Gastroesophageal sphincter (tissue), 4 donors: ENCODE data around the gene ZNF865. TPM values are rescaled to one million over a fixed set of nuclear protein-coding genes. Genes with fewer than 3 reads are reported as not detected.

Experiments
- ATAC-seq: fragments of 150-250 bp; one replicate; pipeline ENCODE4 v1.9.1; 2016; ENCODE audit warnings: mild to moderate bottlenecking, moderate library complexity
- H3K27ac ChIP-seq, 4 donors: fragments of 200-600 bp; sonication (generic) in 3 of 4; 1 replicate in 3 of 4; 2 replicates in 1 of 4; pipeline ENCODE4 v1.5.1; 2016 to 2019
- H3K27me3 ChIP-seq: fragments of 200-600 bp; sonication (generic); one replicate; pipeline ENCODE4 v1.5.1; 2019
- H3K36me3 ChIP-seq, 2 donors: fragments of 200-600 bp; sonication (generic); one replicate each; pipeline ENCODE4 v1.5.1; 2019; ENCODE audit warnings: control low read depth in 1 of 2
- H3K4me1 ChIP-seq, 3 donors: fragments of 200-600 bp; sonication (generic); 1 replicate in 2 of 3; 2 replicates in 1 of 3; pipeline ENCODE4 v1.5.1; 2016 to 2019; ENCODE audit warnings: control low read depth in 2 of 3
- H3K4me3 ChIP-seq, 2 donors: fragments of 200-600 bp; sonication (generic); one replicate each; pipeline ENCODE4 v1.5.1; 2019; ENCODE audit warnings: mild to moderate bottlenecking in 1 of 2, moderate library complexity in 1 of 2
- H3K9me3 ChIP-seq, 3 donors: fragments of 200-600 bp; sonication (generic); one replicate each; pipeline ENCODE4 v1.5.1; 2017 to 2019; ENCODE audit warnings: control low read depth in 2 of 3
- CTCF ChIP-seq, 4 experiments: fragments of 200-600 bp in 2 of 4; fragments of 450-650 bp in 2 of 4; sonication (generic) in 1 of 4; IDR thresholded peaks; one replicate each; pipeline ENCODE4 v1.5.1; 2017 to 2019; ENCODE audit warnings: antibody characterized with exemption in 4 of 4, mild to moderate bottlenecking in 2 of 4, moderate library complexity in 2 of 4
- EP300 ChIP-seq: sonication (generic); formaldehyde crosslinking; IDR thresholded peaks from one replicate; pipeline ENCODE4 v1.6.1; 2017; ENCODE audit warnings: antibody characterized with exemption, mild to moderate bottlenecking
- POLR2A ChIP-seq, 2 donors: fragments of 450-650 bp; IDR thresholded peaks; one replicate each; pipeline ENCODE4 v1.6.1; 2017; ENCODE audit warnings: antibody characterized with exemption in 2 of 2, mild to moderate bottlenecking in 2 of 2, moderate library complexity in 1 of 2
- POLR2AphosphoS5 ChIP-seq: sonication (generic); formaldehyde crosslinking; IDR thresholded peaks from one replicate; pipeline ENCODE4 v1.6.1; 2017; ENCODE audit warnings: antibody characterized with exemption
- WGBS, 2 donors: methylation state at CpG; one replicate each; pipeline ENCODE4 v1.1.5; 2018; ENCODE audit warnings: low coverage in 1 of 2; 5-methylcytosine and 5-hydroxymethylcytosine counted together
- total RNA-seq, 4 donors: library from RNA; depleted of rRNA; stranded (reverse); fragments of >200 nt; gene quantifications; one replicate each; pipeline ENCODE4 v1.1.0, GENCODE V29; 2016

ZNF865 gene
- total RNA-seq, 4 donors from 2014 or later: 4.6 to 12.0 (median 6.4) TPM

- H3K27me3 ChIP-seq: no peaks in the 10 kb centered on the region
- no peak overlapping the region for H3K4me3 ChIP-seq
- no peak overlapping the region for H3K27ac ChIP-seq
- TF ChIP-seq CTCF (IDR thresholded peaks at IDR 0.05) (no peak), EP300 (no peak), POLR2A (IDR thresholded peaks at IDR 0.05) (no peak), POLR2AphosphoS5 (no peak)
- no peak for ATAC-seq
- 57% methylated on average over 2 of the region's 12 CpGs; no CpG with 5 or more reads in 1 of the 2 donors for WGBS, 2 donors
- peaks cover 0 to 100% of the 10 kb centered on the region in 2 donors for H3K36me3 ChIP-seq
- H3K9me3 ChIP-seq: no peaks in the 10 kb centered on the region
- peaks cover 0 to 22% (median 0%) of the 10 kb centered on the region in 3 donors for H3K4me1 ChIP-seq
Measured at GRCh38 chr19:55666343-55667005, 61.0 kb downstream of the ZNF865 start.

Other genes starting within 250 kb of the ZNF865 start
- gene GARIN5B, start 242.4 kb upstream of the ZNF865 start, total RNA-seq: not detected
- under 1 TPM in 1 of 4 donors, not detected in 3; 0.67 TPM for gene IL11, start 235.2 kb upstream of the ZNF865 start, total RNA-seq
- gene TMEM190, start 228.8 kb upstream of the ZNF865 start, total RNA-seq: not detected
- gene TMEM238, start 221.4 kb upstream of the ZNF865 start, total RNA-seq: 1 to 10 TPM in 2 of 4 donors, not detected in 2; 1.6 to 6.0 TPM
- gene RPL28, start 219.7 kb upstream of the ZNF865 start, total RNA-seq: 100 to 1,000 TPM; 174 to 282 (median 271) TPM
- 10 to 100 TPM; 12.6 to 17.7 (median 15.4) TPM for gene UBE2S, start 197.9 kb upstream of the ZNF865 start, total RNA-seq
- gene SHISA7, start 162.3 kb upstream of the ZNF865 start, total RNA-seq: not detected
- gene ISOC2, start 144.0 kb upstream of the ZNF865 start, total RNA-seq: 10 to 100 TPM; 39.0 to 78.5 (median 63.8) TPM
- not detected for gene C19orf85, start 140.9 kb upstream of the ZNF865 start, total RNA-seq
- 10 to 100 TPM in 1 of 4 donors, 1 to 10 TPM in 3; 2.4 to 13.0 (median 4.9) TPM for gene ZNF628, start 129.0 kb upstream of the ZNF865 start, total RNA-seq
- 10 to 100 TPM in 1 of 4 donors, 1 to 10 TPM in 3; 7.4 to 14.0 (median 7.9) TPM for gene NAT14, start 120.5 kb upstream of the ZNF865 start, total RNA-seq
- 10 to 100 TPM in 3 of 4 donors, 1 to 10 TPM in 1; 6.3 to 39.2 (median 23.5) TPM for gene SSC5D, start 117.2 kb upstream of the ZNF865 start, total RNA-seq
- gene SBK2, start 68.5 kb upstream of the ZNF865 start, total RNA-seq: not detected
- gene SBK3, start 60.1 kb upstream of the ZNF865 start, total RNA-seq: under 1 TPM in 2 of 4 donors, not detected in 2; 0.40 TPM
- 1 to 10 TPM; 2.8 to 6.9 (median 3.9) TPM for gene ZNF579, start 24.8 kb upstream of the ZNF865 start, total RNA-seq
- gene FIZ1, start 6.1 kb upstream of the ZNF865 start, total RNA-seq: 10 to 100 TPM in 2 of 4 donors, 1 to 10 TPM in 2; 4.7 to 11.2 (median 9.9) TPM
- gene ZNF524, start 5.4 kb upstream of the ZNF865 start, total RNA-seq: 10 to 100 TPM; 20.3 to 33.5 (median 26.4) TPM
- gene ZNF784, start 18.9 kb downstream of the ZNF865 start, total RNA-seq: 1 to 10 TPM in 3 of 4 donors, under 1 TPM in 1; 0.54 to 8.1 (median 4.8) TPM
- gene ZNF580, start 35.4 kb downstream of the ZNF865 start, total RNA-seq: 10 to 100 TPM; 28.9 to 44.1 (median 35.2) TPM
- gene ZNF581, start 38.0 kb downstream of the ZNF865 start, total RNA-seq: 10 to 100 TPM in 3 of 4 donors, 1 to 10 TPM in 1; 8.4 to 17.5 (median 11.4) TPM
- 10 to 100 TPM; 11.4 to 28.5 (median 15.5) TPM for gene CCDC106, start 42.6 kb downstream of the ZNF865 start, total RNA-seq
- gene U2AF2, start 49.4 kb downstream of the ZNF865 start, total RNA-seq: 10 to 100 TPM; 68.9 to 97.9 (median 91.4) TPM
- gene EPN1, start 69.6 kb downstream of the ZNF865 start, total RNA-seq: 100 to 1,000 TPM in 1 of 4 donors, 10 to 100 TPM in 3; 44.8 to 165 (median 70.2) TPM
- not detected for gene NLRP9, start 132.8 kb downstream of the ZNF865 start, total RNA-seq
- gene RFPL4A, start 153.4 kb downstream of the ZNF865 start, total RNA-seq: not detected
- not detected for gene RFPL4AL1, start 163.5 kb downstream of the ZNF865 start, total RNA-seq
- not detected for gene NLRP11, start 226.4 kb downstream of the ZNF865 start, total RNA-seq
- gene NLRP4, start 230.9 kb downstream of the ZNF865 start, total RNA-seq: not detected